GM18519 (cell line): ENCODE data around the gene RAD51B.
A peak's percentile ranks its signal among the peaks of the same experiment; 100 is the strongest.
"Not testable (repeated sequence)": the region's sequence is repeated elsewhere in the genome, so short reads cannot be mapped to it uniquely, and the experiment has no call there.

Source experiments
- ATAC-seq: cut with Tn5 transposase; IDR thresholded peaks from one replicate; pipeline ENCODE4 v1.9.1; 2021; ENCODE audit warnings: mild to moderate bottlenecking, moderate library complexity; ENCODE audit not compliant: unreplicated experiment, low FRiP score

Gene RAD51B

GRCh38 chr14:68282479-68283377 is 463.1 kb downstream of the RAD51B start:
- ATAC-seq = no peak

GRCh38 chr14:68283378-68284123 is 464.0 kb downstream of the RAD51B start:
- no peak for ATAC-seq

- no peak for ATAC-seq
Observed at GRCh38 chr14:68284333-68284732, 464.8 kb downstream of the RAD51B start.

GRCh38 chr14:68284834-68285233 is 465.3 kb downstream of the RAD51B start:
- ATAC-seq = no peak

GRCh38 chr14:68285421-68286179 is 466.0 kb downstream of the RAD51B start:
- ATAC-seq = no peak

- ATAC-seq = no peak
Observed at GRCh38 chr14:68286667-68287066, 467.1 kb downstream of the RAD51B start.

- ATAC-seq = not testable (repeated sequence)
Observed at GRCh38 chr14:68289452-68289851, 469.9 kb downstream of the RAD51B start.

GRCh38 chr14:68291820-68292219 is 472.2 kb downstream of the RAD51B start:
- no peak for ATAC-seq

- no peak for ATAC-seq
Observed at GRCh38 chr14:68292441-68293215, 473.0 kb downstream of the RAD51B start.

GRCh38 chr14:68293404-68293803 is 473.8 kb downstream of the RAD51B start:
- ATAC-seq = no peak

- ATAC-seq = no peak
Observed at GRCh38 chr14:68295316-68295816, 475.8 kb downstream of the RAD51B start.

- ATAC-seq = no peak
Observed at GRCh38 chr14:68297039-68297438, 477.5 kb downstream of the RAD51B start.

GRCh38 chr14:68297876-68298468 is 478.4 kb downstream of the RAD51B start:
- ATAC-seq = no peak

GRCh38 chr14:68300608-68301007 is 481.0 kb downstream of the RAD51B start:
- no peak for ATAC-seq

- no peak for ATAC-seq
Observed at GRCh38 chr14:68301219-68301618, 481.6 kb downstream of the RAD51B start.

- ATAC-seq = not testable (repeated sequence)
Observed at GRCh38 chr14:68302938-68303337, 483.4 kb downstream of the RAD51B start.

- ATAC-seq = no peak
Observed at GRCh38 chr14:68305738-68306137, 486.2 kb downstream of the RAD51B start.

- peak; percentile 67 for ATAC-seq
Observed at GRCh38 chr14:68306265-68306933, 486.8 kb downstream of the RAD51B start.
